NOMO-1 (cell line): ENCODE results near the gene MTHFSD.

Experiments
- DNase-seq, 2 experiments: peaks; one replicate each; lab custom pipeline; 2025; ENCODE audit not compliant: unreplicated experiment in 2 of 2; lab: John Stamatoyannopoulos, UW

The MTHFSD gene

DNA sequence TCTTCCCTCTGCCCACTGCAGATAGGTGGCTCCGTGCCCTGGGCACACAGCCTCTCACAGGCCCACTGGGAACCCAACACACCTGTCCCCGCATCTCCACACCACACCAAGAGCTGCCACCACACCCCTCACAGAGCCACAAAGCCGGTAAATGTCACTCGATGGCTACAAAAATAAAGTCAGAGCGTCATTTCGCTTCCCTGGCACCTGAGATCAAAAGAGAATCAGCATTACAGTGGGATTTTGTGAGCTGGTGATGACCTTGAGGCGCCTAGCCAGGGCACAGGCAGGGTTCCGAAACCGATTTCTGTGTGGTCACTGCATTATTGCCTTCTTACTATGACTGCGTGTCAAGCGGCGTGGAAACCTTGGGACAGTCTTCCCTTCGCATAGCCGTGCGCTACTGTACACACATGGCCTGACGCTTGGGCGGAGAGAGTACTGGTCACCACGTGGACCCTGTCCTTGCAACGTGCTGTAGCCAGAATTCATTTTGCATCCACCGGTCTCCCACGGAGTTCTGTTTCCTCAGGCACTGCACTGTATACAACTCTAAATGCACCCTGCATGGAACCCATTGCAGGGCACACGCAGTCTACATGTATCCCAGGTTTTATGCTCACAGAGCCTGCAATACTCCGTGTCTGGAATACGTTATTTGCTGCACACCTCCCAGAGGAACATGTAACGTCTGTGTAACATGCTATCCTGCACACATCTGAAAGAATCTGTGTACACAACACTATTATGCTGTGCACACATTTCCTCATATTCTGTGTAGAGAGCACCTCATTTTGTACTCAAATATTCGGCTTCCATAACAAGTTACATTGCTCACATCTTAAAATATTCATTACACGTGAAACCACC, 50.5 kb downstream of the MTHFSD start:
- peak in 1 of 2 experiments; percentile 4 for DNase-seq

- DNase-seq: no peak
These were observed 51.2 kb downstream of the MTHFSD start for GRCh38 chr16:86503830-86504229.

DNA sequence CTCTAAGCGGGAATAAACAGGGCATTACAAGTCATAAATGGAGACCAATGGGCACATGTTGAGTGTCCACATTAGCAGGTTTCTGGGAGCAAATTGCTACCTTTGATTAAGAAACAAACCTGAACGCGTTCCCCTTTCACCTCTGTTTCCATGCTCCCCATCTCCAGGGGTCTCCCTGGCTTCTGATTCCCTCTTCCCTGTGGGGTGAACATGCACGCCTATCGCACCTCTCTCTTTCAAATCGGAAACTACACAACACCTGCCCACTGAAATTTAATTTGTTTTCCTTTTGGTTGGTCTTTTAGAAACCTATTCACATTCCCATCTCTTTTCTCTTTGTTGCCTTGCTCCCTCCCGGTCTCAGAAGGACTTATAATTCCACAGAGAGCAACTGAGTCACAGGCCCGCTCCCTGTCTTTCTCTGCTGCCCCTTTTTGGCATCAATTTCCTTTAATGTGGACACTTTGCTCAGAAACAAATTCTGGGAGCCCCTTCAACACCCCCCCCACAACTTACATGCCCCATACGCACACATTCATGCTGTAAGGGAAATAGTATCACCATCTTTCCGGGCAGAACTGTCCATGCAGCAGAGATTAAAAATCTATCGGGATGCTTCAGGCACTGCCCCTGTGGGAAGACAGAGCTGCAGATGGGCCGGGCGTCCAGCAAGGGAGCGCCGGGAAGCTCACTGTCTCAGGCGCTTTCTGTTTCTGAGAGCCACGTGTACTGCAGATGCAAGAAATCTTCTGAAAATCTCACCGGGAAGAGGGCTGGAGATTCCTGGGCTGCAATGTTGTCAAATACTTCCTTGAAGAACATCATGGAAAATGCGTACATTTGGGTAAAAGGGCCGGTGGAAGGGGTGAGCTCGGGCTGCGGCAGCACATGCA, 51.9 kb downstream of the MTHFSD start:
- no peak for DNase-seq

DNA sequence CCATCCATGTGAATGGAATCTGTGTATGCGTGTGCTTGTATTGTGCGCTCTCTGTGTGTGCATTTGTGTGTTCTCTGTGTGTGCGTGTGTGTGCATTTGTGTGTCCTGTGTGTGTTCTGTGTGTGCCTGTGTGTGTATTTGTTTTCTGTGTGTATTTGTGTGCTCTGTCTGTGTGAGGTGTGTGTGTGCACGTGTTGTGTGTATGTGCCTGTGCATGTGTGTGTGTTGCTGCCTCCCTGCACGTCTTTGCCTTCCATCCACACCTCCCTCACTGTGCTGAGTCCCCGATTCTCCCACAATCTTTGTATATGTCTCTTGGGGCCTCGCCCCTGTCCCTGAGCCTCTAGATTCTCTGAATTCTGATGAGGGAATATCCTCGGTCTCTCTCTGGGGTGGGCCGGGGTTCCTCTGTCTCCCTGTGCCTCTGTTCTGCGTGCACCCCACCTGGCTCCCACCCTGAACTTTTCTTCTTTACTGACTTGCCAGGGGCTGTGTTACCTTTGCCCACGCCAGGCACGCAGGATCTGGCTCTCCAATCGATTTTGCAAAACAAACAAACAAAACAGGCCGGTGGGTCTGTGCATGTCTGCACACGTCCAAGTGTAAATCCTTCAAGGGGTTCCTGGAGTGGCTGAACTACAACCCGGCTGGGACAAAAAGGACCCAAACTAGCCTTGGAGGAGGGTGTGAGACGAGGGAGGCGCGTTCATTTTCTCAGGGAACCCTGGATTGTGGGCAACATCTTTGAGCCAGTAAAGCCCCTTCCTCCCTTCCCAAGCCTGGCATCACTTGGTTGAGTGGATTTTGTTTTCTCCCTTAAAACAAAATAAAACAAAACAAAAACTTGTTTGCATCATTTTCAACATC, 52.8 kb downstream of the MTHFSD start:
- no peak for DNase-seq

DNA sequence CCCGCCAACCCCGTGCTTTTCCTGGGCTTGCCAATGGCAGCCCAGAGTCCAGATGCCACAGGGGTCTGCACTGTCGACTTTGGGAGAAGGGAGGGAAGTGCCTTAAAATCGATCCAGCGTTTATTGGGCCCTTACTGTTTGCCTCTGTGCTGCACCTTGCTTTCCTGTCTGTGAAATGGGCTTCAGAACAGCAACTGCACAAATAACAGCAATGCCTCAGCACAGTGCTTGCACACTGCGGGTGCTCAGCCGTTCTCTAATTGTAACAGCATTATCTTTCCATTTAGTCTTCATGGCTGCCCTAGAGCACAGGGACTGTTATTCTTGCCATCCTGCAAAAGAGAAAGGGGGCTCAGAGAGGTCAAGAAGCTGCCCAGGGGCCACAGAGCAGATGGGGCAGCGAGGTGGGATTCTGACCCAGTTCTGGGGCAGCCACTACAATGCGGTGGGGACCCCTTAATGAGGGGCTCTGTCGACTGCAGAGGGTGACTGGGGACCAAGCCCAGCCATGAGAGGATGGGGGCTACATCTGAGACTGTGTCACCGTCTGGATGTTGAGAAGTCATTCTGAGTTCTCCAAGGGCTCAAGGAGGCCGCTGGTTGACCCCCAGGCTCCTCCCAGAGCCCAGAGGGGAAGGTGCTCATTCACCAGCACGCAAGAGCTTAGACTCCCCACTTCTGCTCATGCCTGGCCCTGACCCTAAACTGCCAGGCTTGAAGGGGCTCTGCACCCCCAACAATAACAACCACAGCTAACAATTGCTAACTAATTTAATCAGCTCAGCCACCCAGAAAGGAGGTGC, 54.1 kb downstream of the MTHFSD start:
- DNase-seq: no peak

- no peak for DNase-seq
These were observed 54.9 kb downstream of the MTHFSD start for GRCh38 chr16:86499889-86500707.

GRCh38 chr16:86499440-86499786, 55.6 kb downstream of the MTHFSD start:
- no peak for DNase-seq

- DNase-seq: no peak
These were observed 56.2 kb downstream of the MTHFSD start for GRCh38 chr16:86498671-86499439.

DNA sequence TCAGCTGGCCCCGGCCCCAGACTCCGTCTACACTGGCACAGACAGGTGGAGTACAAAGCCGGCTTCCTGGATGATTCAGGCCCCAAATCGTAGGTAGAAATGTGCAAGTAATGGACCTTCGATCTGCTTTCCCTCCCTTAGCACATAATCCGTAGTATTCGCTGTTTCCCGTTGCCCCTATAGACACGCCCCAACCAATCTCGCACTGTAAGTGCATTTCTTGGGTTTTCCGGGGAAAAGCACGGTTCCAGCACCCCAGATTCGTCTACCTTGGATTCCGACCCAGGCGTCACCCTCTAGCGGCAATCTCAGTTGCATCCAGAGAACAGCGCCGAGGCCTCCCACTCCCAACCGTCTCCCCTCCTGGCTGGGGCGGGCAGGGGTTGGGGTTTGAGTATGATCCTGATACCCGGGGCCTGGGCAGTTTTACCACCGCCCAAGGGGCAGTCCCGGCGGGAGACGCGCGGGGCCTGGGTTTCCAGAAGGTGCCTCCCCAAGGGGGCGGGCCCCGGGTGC, 56.8 kb downstream of the MTHFSD start:
- DNase-seq: no peak

GRCh38 chr16:86497551-86498021, 57.4 kb downstream of the MTHFSD start:
- DNase-seq: no peak

DNA sequence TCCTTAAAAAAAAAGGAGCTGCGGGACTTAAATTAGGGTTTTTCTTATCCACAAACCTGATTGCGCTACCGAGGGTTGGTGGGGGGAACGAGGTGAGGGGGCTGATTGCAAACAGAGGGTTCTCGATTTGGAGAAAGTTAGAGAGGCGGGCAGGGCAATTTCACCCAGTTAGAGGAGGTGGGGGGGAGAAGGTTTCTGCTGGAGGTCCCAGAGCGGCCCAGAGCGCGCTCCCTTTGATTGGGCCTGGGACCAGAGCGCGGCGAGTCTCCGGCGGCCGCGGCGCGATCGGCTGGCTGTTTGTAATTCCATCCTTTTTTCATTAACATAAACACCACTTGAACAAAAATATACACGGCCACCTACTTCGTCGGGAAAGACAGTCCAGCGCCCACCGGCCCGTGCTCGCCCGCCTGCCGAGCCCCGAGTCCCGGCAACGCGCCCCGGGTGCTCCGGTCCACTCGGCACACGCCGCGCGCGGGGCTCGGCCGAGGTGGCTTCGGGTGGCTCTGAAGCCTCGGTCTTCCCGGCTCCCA, 58.0 kb downstream of the MTHFSD start:
- DNase-seq: no peak

DNA sequence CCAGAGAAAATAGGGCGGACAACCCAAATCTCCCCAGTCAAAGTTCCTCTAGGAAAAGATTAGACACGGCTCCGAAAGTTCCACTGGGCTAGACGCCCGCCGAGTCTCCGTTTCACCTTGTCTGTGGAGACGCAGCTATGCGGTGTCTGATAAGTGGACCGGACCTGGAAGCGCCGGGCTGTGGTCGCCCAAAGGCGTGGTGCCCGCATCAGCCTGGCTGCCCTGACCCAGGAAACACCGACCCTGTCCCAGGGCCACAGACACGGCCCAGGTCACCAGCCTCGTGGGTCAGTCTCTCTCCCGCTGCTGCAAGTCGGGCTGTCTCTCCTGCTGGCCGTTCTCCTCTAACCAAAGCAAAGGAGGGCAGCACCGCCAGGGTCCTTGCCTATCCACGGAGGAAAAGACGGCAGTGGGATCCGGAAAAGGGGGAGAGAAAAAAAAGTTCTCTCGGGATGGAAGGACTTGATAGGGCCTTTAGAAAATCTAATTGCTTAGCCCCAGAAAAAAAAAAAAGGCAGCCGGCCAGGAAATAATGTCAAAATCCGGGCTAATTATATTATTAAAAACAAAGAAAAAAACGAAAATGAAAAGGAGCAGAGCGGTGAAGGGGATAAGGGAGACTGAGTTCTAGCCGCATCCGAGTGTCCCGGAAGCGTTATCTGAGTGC, 58.6 kb downstream of the MTHFSD start:
- no peak for DNase-seq

GRCh38 chr16:86495756-86496261, 59.2 kb downstream of the MTHFSD start:
- DNase-seq: no peak

DNA sequence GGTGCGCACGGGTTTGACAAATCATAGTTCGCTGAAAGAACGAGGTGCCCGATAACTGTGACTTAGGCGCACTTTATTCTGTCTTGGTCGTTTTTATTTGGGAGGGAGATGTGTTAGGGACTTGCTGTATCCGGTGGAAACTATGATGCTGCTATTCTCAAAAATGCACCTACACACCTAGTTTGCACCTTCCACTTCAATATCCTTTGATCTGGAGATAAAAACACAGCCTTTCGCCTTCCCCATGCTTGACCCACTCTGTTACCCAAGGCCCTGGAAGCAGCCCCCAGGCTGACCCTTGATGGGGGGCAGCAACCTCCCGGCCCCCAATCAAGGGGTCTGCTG, 59.7 kb downstream of the MTHFSD start:
- DNase-seq: no peak

- no peak for DNase-seq
These were observed 60.3 kb downstream of the MTHFSD start for GRCh38 chr16:86494565-86495356.

GRCh38 chr16:86494039-86494564, 60.9 kb downstream of the MTHFSD start:
- no peak for DNase-seq
